Tibial artery (tissue), 4 donors: ENCODE measurements around the gene AATF.

Source experiments
- DNase-seq, 2 donors: peaks; one replicate each; pipeline ENCODE4 v3.0.0-alpha.2; 2019
- H3K27ac ChIP-seq, 2 donors: fragments of 200-600 bp; sonication (generic) in 1 of 2; 1 replicate in 1 of 2; 2 replicates in 1 of 2; pipeline ENCODE4 v1.5.1; 2018 to 2019; ENCODE audit warnings: mild to moderate bottlenecking in 1 of 2
- H3K27me3 ChIP-seq, 2 donors: fragments of 200-600 bp; sonication (generic) in 1 of 2; one replicate each; pipeline versions ENCODE4 v1.5.1 to v1.6.0; 2016 to 2019
- H3K36me3 ChIP-seq, 3 donors: fragments of 200-600 bp; sonication (generic) in 2 of 3; one replicate each; pipeline ENCODE4 v1.5.1; 2016 to 2019; ENCODE audit warnings: mild to moderate bottlenecking in 2 of 3
- H3K4me1 ChIP-seq, 4 donors: fragments of 200-600 bp; sonication (generic) in 2 of 4; 1 replicate in 3 of 4; 2 replicates in 1 of 4; pipeline ENCODE4 v1.5.1; 2016 to 2019
- H3K4me3 ChIP-seq, 2 donors: fragments of 200-600 bp; sonication (generic) in 1 of 2; 1 replicate in 1 of 2; 2 replicates in 1 of 2; pipeline ENCODE4 v1.5.1; 2018 to 2019; ENCODE audit warnings: mild to moderate bottlenecking in 2 of 2
- H3K9me3 ChIP-seq, 3 donors: fragments of 200-600 bp; sonication (generic) in 1 of 3; one replicate each; pipeline ENCODE4 v1.5.1; 2016 to 2019
- CTCF ChIP-seq, 2 experiments: fragments of 200-600 bp in 1 of 2; fragments of 450-650 bp in 1 of 2; IDR thresholded peaks; one replicate each; pipeline ENCODE4 v1.5.1; 2017 to 2019; ENCODE audit warnings: antibody characterized with exemption in 2 of 2, mild to moderate bottlenecking in 1 of 2, moderate library complexity in 1 of 2
- intact Hi-C: fragments of 100-400 bp; cut with DNase I; formaldehyde crosslinking; loops from one replicate; pipeline ENCODE4 v1.15.0; 2023; ENCODE audit warnings: low total_unique reads

Gene AATF

GRCh38 chr17:37060928-37061327, 112.2 kb downstream of the AATF start:
- Histone ChIP-seq H3K4me1 (no peaks in the 10 kb centered on the region), H3K9me3 (no peaks in the 10 kb centered on the region), H3K27ac (no peak overlapping the region), H3K4me3 (no peak overlapping the region), H3K27me3 (peaks cover 0 to 19% of the 10 kb centered on the region in 2 donors), H3K36me3 (peaks cover 8 to 20% (median 20%) of the 10 kb centered on the region in 3 donors)
- intact Hi-C loops = no loop called here
- DNase-seq = no peak
- TF ChIP-seq CTCF (IDR thresholded peaks at IDR 0.05) = no peak

- intact Hi-C loops = no loop called here
- DNase-seq = no peak
- Histone ChIP-seq H3K4me3 (no peak overlapping the region), H3K36me3 (peaks cover 2 to 10% (median 9%) of the 10 kb centered on the region in 3 donors), H3K27ac (no peak overlapping the region), H3K4me1 (no peaks in the 10 kb centered on the region), H3K9me3 (no peaks in the 10 kb centered on the region), H3K27me3 (peaks cover 0 to 25% of the 10 kb centered on the region in 2 donors)
- no peak for TF ChIP-seq CTCF (IDR thresholded peaks at IDR 0.05)
Observed at GRCh38 chr17:37062021-37062420, 113.3 kb downstream of the AATF start.

- intact Hi-C loops = no loop called here
- Histone ChIP-seq H3K9me3 (peaks cover 0 to 3% (median 0%) of the 10 kb centered on the region in 3 donors), H3K4me1 (no peaks in the 10 kb centered on the region), H3K27me3 (peaks cover 0 to 43% of the 10 kb centered on the region in 2 donors), H3K36me3 (no peaks in the 10 kb centered on the region), H3K27ac (no peak overlapping the region), H3K4me3 (no peak overlapping the region)
- no peak for TF ChIP-seq CTCF (IDR thresholded peaks at IDR 0.05)
- no peak for DNase-seq
Observed at GRCh38 chr17:37064206-37064605, 115.5 kb downstream of the AATF start.

GRCh38 chr17:37064956-37065355, 116.2 kb downstream of the AATF start:
- no peak for DNase-seq
- intact Hi-C loops = no loop called here
- Histone ChIP-seq H3K4me3 (no peak overlapping the region), H3K4me1 (no peaks in the 10 kb centered on the region), H3K27me3 (peaks cover 0 to 43% of the 10 kb centered on the region in 2 donors), H3K36me3 (no peaks in the 10 kb centered on the region), H3K27ac (no peak overlapping the region), H3K9me3 (peaks cover 0 to 4% (median 0%) of the 10 kb centered on the region in 3 donors)
- TF ChIP-seq CTCF (IDR thresholded peaks at IDR 0.05) = no peak

GRCh38 chr17:37065486-37066321, 117.0 kb downstream of the AATF start:
- DNase-seq = no peak
- Histone ChIP-seq H3K27ac (no peak overlapping the region), H3K9me3 (peaks cover 0 to 4% (median 0%) of the 10 kb centered on the region in 3 donors), H3K4me1 (no peaks in the 10 kb centered on the region), H3K4me3 (no peak overlapping the region), H3K36me3 (no peaks in the 10 kb centered on the region), H3K27me3 (peaks cover 0 to 43% of the 10 kb centered on the region in 2 donors)
- intact Hi-C loops = no loop called here
- no peak for TF ChIP-seq CTCF (IDR thresholded peaks at IDR 0.05)
